Osteoblast (primary cell): ENCODE results near the gene CRIP2. TPM values are rescaled to one million over a fixed set of nuclear protein-coding genes. Genes with fewer than 3 reads are reported as not detected.

Experiments used
- DNase-seq: peaks from one replicate; pipeline ENCODE4 v3.0.0; 2011; ENCODE audit warnings: low spot score, mixed read lengths; ENCODE audit not compliant: insufficient read length; ENCODE audit errors: missing footprints
- H2AFZ ChIP-seq: 2 replicates; pipeline ENCODE4 v1.6.0; 2011; ENCODE audit warnings: mild to moderate bottlenecking, low read length
- H3K27ac ChIP-seq: 2 replicates; pipeline ENCODE4 v1.5.1; 2011; ENCODE audit warnings: mild to moderate bottlenecking, low read depth, low read length, moderate library complexity
- H3K27me3 ChIP-seq: 2 replicates; pipeline ENCODE4 v1.6.0; 2012; ENCODE audit warnings: mild to moderate bottlenecking, control low read depth, inconsistent platforms, low read length, moderate library complexity; ENCODE audit not compliant: insufficient read depth
- H3K36me3 ChIP-seq: 2 replicates; pipeline ENCODE4 v1.5.1; 2011; ENCODE audit warnings: mild to moderate bottlenecking, low read length, control low read depth, moderate library complexity; ENCODE audit not compliant: insufficient read depth
- H3K4me1 ChIP-seq: 2 replicates; pipeline ENCODE4 v1.5.1; 2011; ENCODE audit warnings: mild to moderate bottlenecking, low read length, control low read depth, moderate library complexity; ENCODE audit not compliant: insufficient read depth
- H3K4me2 ChIP-seq: 2 replicates; pipeline ENCODE4 v1.6.0; 2011; ENCODE audit warnings: mild to moderate bottlenecking, low read length; ENCODE audit not compliant: insufficient read depth
- H3K4me3 ChIP-seq: fragments of 200-600 bp; sonication (generic); 3 replicates; pipeline ENCODE4 v1.5.1; 2012; ENCODE audit warnings: mild to moderate bottlenecking, low read length, inconsistent platforms; ENCODE audit not compliant: insufficient read depth
- H3K79me2 ChIP-seq: 2 replicates; pipeline ENCODE4 v1.6.0; 2012; ENCODE audit warnings: mild to moderate bottlenecking, low read length, control low read depth, inconsistent platforms; ENCODE audit not compliant: insufficient read depth
- H3K9me3 ChIP-seq: 2 replicates; pipeline ENCODE4 v1.5.1; 2011; ENCODE audit warnings: low read depth, low read length, control low read depth
- H4K20me1 ChIP-seq: 2 replicates; pipeline ENCODE4 v1.6.0; 2012; ENCODE audit warnings: mild to moderate bottlenecking, low read length, control low read depth; ENCODE audit not compliant: insufficient read depth
- CTCF ChIP-seq: IDR thresholded peaks from 2 replicates; pipeline ENCODE4 v1.5.1; 2011; ENCODE audit warnings: mild to moderate bottlenecking, low read depth, low read length, moderate library complexity; ENCODE audit errors: extremely low read depth
- total RNA-seq: library from RNA; depleted of rRNA; stranded (reverse); fragments of >200 nt; gene quantifications from 2 replicates; pipeline ENCODE4 v1.2.3, GENCODE V29; 2012

Gene CRIP2
- total RNA-seq, 1 donor, result 43.8 TPM

GRCh38 chr14:105525326-105525725, 50.7 kb downstream of the CRIP2 start:
- Histone ChIP-seq H3K27ac (no peak overlapping the region), H3K36me3 (no peaks in the 10 kb centered on the region), H3K4me2 (no peak overlapping the region), H3K79me2 (no peaks in the 10 kb centered on the region), H3K27me3 (peaks cover 6% of the 10 kb centered on the region), H3K4me3 (no peak overlapping the region), H2AFZ (no peak overlapping the region), H3K4me1 (peaks cover 5% of the 10 kb centered on the region), H3K9me3 (no peaks in the 10 kb centered on the region), H4K20me1 (no peaks in the 10 kb centered on the region)
- no peak for DNase-seq
- TF ChIP-seq CTCF, result no peak

DNA sequence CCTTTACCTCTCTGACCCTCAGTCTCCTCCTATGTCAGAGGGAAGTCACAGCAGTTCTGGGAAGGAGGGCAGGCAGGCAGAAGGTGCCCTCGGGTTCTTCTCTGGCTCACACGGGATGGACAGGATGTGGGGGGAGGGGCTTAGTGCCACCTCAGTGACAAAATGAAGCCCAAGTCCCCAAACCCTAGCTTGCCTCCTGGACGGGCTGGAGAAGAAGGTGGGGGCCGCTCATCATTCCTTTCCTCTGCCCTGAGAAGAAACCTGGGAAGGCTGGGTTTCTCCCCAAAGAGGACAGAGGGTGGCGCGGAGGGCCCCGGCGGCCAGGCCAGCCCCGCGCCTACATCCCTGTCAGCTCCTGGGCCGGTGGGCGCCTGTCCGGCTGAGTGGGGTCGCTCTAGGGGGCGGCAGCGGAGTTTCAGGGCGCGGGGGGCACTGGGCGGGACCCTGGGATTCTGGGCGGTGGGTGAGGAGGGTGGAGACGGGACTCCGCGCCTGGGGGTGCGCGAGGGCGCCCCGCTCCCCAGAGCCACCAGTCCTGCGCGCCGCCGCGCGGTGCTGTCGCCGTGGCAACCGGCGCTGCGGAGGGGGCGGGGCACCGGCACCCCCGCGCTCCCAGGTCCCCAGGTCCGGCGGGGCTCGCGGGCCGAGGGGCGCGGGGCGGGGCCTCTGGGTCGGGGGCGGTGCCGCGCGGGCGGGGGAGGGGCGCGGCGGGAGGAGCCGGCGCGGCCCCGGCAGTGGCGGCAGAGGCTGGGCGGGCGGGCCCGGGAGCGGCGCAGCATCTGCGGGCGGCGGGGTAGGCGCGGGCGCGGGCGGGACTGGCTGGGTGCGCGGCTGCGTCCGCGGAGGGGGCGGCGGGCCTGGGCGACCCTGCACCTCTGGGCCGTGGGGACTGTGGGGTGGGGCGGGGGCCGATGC, 51.5 kb downstream of the CRIP2 start, which contains the start of gene TMEM121:
TSS of gene TMEM121 (plus strand) at position 723 of the 915 bp plus-strand sequence. CDS start 2,252 bp downstream, outside the sequence.
- peak; percentile 94 for DNase-seq

GRCh38 chr14:105526776-105527380, 52.3 kb downstream of the CRIP2 start:
- Histone ChIP-seq H3K4me1 (peaks cover 5% of the 10 kb centered on the region), H2AFZ (peak overlapping the region; percentile 72), H3K4me2 (peak overlapping the region; percentile 79), H3K27me3 (peaks cover 6% of the 10 kb centered on the region), H4K20me1 (no peaks in the 10 kb centered on the region), H3K27ac (no peak overlapping the region), H3K36me3 (no peaks in the 10 kb centered on the region), H3K9me3 (no peaks in the 10 kb centered on the region), H3K79me2 (no peaks in the 10 kb centered on the region), H3K4me3 (peak overlapping the region; percentile 77)
- TF ChIP-seq CTCF, result no peak
- peak; percentile 88 for DNase-seq

More for the DNA sequence above, 51.5 kb downstream of the CRIP2 start, which contains the start of gene TMEM121:
- Histone ChIP-seq H3K4me1 (peaks cover 5% of the 10 kb centered on the region), H4K20me1 (no peaks in the 10 kb centered on the region), H2AFZ (peak within 1 kb of the TSS; percentile 72), H3K27ac (no peak within 1 kb of the TSS), H3K4me2 (peak within 1 kb of the TSS; percentile 79), H3K27me3 (peaks cover 6% of the 10 kb centered on the region), H3K79me2 (no peaks in the 10 kb centered on the region), H3K4me3 (peak within 1 kb of the TSS; percentile 77), H3K36me3 (no peaks in the 10 kb centered on the region), H3K9me3 (no peaks in the 10 kb centered on the region)
- TF ChIP-seq CTCF, result no peak

DNA sequence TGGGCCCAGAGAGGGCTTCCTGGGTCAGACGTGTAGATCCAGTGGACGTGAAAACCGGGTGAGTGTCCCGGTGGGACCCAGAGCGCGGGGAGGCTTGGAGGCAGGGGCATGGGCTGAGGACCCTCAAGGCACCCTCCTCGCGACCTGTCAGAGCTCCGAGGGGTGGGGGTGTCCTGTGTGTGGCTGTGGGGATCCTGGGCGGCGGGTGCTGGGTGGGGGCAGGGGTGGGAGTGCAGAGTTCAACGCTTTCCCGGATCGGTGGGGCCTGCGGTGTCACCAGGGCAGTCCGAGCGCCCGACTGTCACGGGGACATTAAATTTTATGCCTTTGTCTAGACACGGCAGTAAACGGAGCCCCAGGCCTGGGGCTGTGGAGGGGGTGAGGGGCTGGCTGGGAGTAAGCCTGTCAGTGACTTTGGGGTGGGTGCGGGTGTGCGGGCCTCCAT, 52.8 kb downstream of the CRIP2 start:
- Histone ChIP-seq H3K4me3 (peak overlapping the region; percentile 77), H3K9me3 (no peaks in the 10 kb centered on the region), H2AFZ (peak overlapping the region; percentile 72), H3K27ac (no peak overlapping the region), H3K36me3 (no peaks in the 10 kb centered on the region), H3K79me2 (no peaks in the 10 kb centered on the region), H4K20me1 (no peaks in the 10 kb centered on the region), H3K27me3 (peaks cover 6% of the 10 kb centered on the region), H3K4me1 (peaks cover 5% of the 10 kb centered on the region), H3K4me2 (peak overlapping the region; percentile 79)
- DNase-seq, result no peak
- no peak for TF ChIP-seq CTCF
